Measurements from ENCODE around the gene FRMD7.

DNA sequence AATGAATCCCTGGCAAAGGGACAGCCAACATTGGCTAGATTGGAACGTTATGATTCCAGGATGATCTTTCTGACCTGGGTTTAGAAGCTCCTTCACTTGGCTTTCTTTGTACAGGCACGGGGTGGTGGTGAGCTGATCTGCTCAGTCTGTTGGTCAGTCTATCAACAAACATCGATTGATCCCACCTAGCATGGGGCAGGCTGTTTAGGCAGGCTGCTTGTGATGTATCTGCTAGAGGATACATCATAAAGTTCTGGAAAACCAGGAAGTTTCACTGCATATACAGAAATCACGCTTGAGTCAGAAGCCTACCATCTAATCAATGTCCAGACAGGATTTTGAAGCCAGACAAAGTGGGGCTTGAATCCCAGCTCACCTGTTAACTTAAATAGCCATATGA is 6.9 kb downstream of the FRMD7 start:
- TF ChIP-seq POLR2AphosphoS5 (IDR thresholded peaks at IDR 0.05) (no peak), POLR2A (IDR thresholded peaks at IDR 0.05) (no peak)
- TF ChIP-seq, protein P1, sequence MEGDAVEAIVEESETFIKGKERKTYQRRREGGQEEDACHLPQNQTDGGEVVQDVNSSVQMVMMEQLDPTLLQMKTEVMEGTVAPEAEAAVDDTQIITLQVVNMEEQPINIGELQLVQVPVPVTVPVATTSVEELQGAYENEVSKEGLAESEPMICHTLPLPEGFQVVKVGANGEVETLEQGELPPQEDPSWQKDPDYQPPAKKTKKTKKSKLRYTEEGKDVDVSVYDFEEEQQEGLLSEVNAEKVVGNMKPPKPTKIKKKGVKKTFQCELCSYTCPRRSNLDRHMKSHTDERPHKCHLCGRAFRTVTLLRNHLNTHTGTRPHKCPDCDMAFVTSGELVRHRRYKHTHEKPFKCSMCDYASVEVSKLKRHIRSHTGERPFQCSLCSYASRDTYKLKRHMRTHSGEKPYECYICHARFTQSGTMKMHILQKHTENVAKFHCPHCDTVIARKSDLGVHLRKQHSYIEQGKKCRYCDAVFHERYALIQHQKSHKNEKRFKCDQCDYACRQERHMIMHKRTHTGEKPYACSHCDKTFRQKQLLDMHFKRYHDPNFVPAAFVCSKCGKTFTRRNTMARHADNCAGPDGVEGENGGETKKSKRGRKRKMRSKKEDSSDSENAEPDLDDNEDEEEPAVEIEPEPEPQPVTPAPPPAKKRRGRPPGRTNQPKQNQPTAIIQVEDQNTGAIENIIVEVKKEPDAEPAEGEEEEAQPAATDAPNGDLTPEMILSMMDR (IDR thresholded peaks at IDR 0.05): no peak
